GM12874 (cell line): ENCODE results near the gene POLR3B.

Experiments
- CTCF ChIP-seq: IDR thresholded peaks from 2 replicates; pipeline ENCODE4 v1.5.1; 2011; ENCODE audit warnings: low read depth, mild to moderate bottlenecking, control low read depth, low read length, moderate library complexity; ENCODE audit not compliant: insufficient read depth

Gene POLR3B

GRCh38 chr12:106345746-106346145 lies 11.8 kb upstream of the POLR3B start:
- no peak for TF ChIP-seq CTCF

- no peak for TF ChIP-seq CTCF
Observed at GRCh38 chr12:106348411-106348810, 9.1 kb upstream of the POLR3B start.

GRCh38 chr12:106353175-106353574 lies 4.4 kb upstream of the POLR3B start:
- TF ChIP-seq CTCF = no peak

GRCh38 chr12:106358396-106359241 lies 1.1 kb downstream of the POLR3B start:
- no peak for TF ChIP-seq CTCF

GRCh38 chr12:106359646-106360399 lies 2.3 kb downstream of the POLR3B start:
- no peak for TF ChIP-seq CTCF

- no peak for TF ChIP-seq CTCF
Observed at GRCh38 chr12:106360400-106360994, 2.9 kb downstream of the POLR3B start.

GRCh38 chr12:106362971-106363370 lies 5.4 kb downstream of the POLR3B start:
- no peak for TF ChIP-seq CTCF
